Measurements from ENCODE around the gene GPRASP1. TPM values are rescaled to one million over a fixed set of nuclear protein-coding genes. Genes with fewer than 3 reads are reported as not detected.

The GPRASP1 gene
- total RNA-seq, 1 donor from 2014 or later, result 4.1 TPM

GRCh38 chrX:102684772-102685520, 33.7 kb downstream of the GPRASP1 start:
- H3K27me3 Mint-ChIP-seq, result no peaks in the 10 kb centered on the region
- no peaks in the 10 kb centered on the region for H3K4me1 Mint-ChIP-seq (ENCODE audit: low read depth)
- no peak for DNase-seq (ENCODE audit: low spot score, unreplicated experiment)
- TF ChIP-seq, protein P1, sequence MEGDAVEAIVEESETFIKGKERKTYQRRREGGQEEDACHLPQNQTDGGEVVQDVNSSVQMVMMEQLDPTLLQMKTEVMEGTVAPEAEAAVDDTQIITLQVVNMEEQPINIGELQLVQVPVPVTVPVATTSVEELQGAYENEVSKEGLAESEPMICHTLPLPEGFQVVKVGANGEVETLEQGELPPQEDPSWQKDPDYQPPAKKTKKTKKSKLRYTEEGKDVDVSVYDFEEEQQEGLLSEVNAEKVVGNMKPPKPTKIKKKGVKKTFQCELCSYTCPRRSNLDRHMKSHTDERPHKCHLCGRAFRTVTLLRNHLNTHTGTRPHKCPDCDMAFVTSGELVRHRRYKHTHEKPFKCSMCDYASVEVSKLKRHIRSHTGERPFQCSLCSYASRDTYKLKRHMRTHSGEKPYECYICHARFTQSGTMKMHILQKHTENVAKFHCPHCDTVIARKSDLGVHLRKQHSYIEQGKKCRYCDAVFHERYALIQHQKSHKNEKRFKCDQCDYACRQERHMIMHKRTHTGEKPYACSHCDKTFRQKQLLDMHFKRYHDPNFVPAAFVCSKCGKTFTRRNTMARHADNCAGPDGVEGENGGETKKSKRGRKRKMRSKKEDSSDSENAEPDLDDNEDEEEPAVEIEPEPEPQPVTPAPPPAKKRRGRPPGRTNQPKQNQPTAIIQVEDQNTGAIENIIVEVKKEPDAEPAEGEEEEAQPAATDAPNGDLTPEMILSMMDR (IDR thresholded peaks at IDR 0.05; ENCODE audit: unreplicated experiment), result no peak
- H3K36me3 Mint-ChIP-seq (ENCODE audit: insufficient read depth), result peaks cover 22% of the 10 kb centered on the region
- H3K4me3 Mint-ChIP-seq (ENCODE audit: low read depth), result no peak overlapping the region
- H3K9me3 Mint-ChIP-seq (ENCODE audit: low read depth), result peaks cover 58% of the 10 kb centered on the region
- H3K27ac Mint-ChIP-seq, result no peak overlapping the region

- DNase-seq (ENCODE audit: low spot score, unreplicated experiment), result no peak
- peaks cover 34% of the 10 kb centered on the region for H3K9me3 Mint-ChIP-seq (ENCODE audit: low read depth)
- H3K4me1 Mint-ChIP-seq (ENCODE audit: low read depth), result peaks cover 1% of the 10 kb centered on the region
- TF ChIP-seq, protein P1 (IDR thresholded peaks at IDR 0.05; ENCODE audit: unreplicated experiment), result no peak
- H3K36me3 Mint-ChIP-seq (ENCODE audit: insufficient read depth), result peaks cover 7% of the 10 kb centered on the region
- H3K27ac Mint-ChIP-seq, result no peak overlapping the region
- no peak overlapping the region for H3K4me3 Mint-ChIP-seq (ENCODE audit: low read depth)
- no peaks in the 10 kb centered on the region for H3K27me3 Mint-ChIP-seq
Measured at GRCh38 chrX:102694749-102695148, 43.5 kb downstream of the GPRASP1 start.

DNA sequence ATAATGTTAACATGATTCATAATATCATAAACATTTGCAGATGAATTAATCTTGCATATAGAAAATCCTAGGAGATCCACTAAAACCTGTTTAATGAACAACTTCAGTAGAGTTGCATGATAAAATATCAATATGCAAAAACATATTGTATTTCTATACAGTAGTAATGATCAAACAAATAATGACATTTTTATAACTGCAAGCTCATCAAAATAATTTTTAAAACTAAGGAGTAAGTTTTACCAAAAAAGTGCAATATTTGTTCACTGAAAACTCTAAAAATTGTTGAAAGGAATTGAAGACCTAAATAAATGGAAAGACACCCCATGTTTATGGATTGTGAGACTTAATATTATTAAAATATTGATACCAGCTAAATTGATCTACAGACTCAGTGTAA, 45.0 kb downstream of the GPRASP1 start:
- TF ChIP-seq, protein P1 (IDR thresholded peaks at IDR 0.05; ENCODE audit: unreplicated experiment), result no peak
- no peaks in the 10 kb centered on the region for H3K27me3 Mint-ChIP-seq
- H3K4me3 Mint-ChIP-seq (ENCODE audit: low read depth), result no peak overlapping the region
- H3K9me3 Mint-ChIP-seq (ENCODE audit: low read depth), result peaks cover 33% of the 10 kb centered on the region
- H3K27ac Mint-ChIP-seq, result no peak overlapping the region
- H3K36me3 Mint-ChIP-seq (ENCODE audit: insufficient read depth), result peaks cover 5% of the 10 kb centered on the region
- no peak for DNase-seq (ENCODE audit: low spot score, unreplicated experiment)
- peaks cover 1% of the 10 kb centered on the region for H3K4me1 Mint-ChIP-seq (ENCODE audit: low read depth)

- H3K9me3 Mint-ChIP-seq (ENCODE audit: low read depth), result peaks cover 39% of the 10 kb centered on the region
- TF ChIP-seq, protein P1 (IDR thresholded peaks at IDR 0.05; ENCODE audit: unreplicated experiment), result no peak
- no peaks in the 10 kb centered on the region for H3K27me3 Mint-ChIP-seq
- H3K36me3 Mint-ChIP-seq (ENCODE audit: insufficient read depth), result peaks cover 5% of the 10 kb centered on the region
- no peak for DNase-seq (ENCODE audit: low spot score, unreplicated experiment)
- H3K4me3 Mint-ChIP-seq (ENCODE audit: low read depth), result no peak overlapping the region
- peaks cover 1% of the 10 kb centered on the region for H3K4me1 Mint-ChIP-seq (ENCODE audit: low read depth)
- H3K27ac Mint-ChIP-seq, result no peak overlapping the region
Measured at GRCh38 chrX:102697494-102697893, 46.2 kb downstream of the GPRASP1 start.

Other genes with a start within 250 kb of the GPRASP1 start
- 0.74 and 2.9 TPM in 2 replicates for gene NXF2B, start 211.5 kb upstream of the GPRASP1 start, total RNA-seq
- gene TCP11X2, start 179.7 kb upstream of the GPRASP1 start, total RNA-seq, result 4.7 and 5.3 TPM in 2 replicates
- 113 and 124 TPM in 2 replicates for gene TMSB15A, start 134.7 kb upstream of the GPRASP1 start, total RNA-seq
- gene ARMCX5, start 52.0 kb upstream of the GPRASP1 start, total RNA-seq, result 13.2 and 13.3 TPM in 2 replicates
- gene GPRASP2, start 61.0 kb downstream of the GPRASP1 start, total RNA-seq, result 10.0 and 11.4 TPM in 2 replicates
- 8.1 and 8.9 TPM in 2 replicates for gene GPRASP3, start 69.3 kb downstream of the GPRASP1 start, total RNA-seq

All from progenitor cell of endocrine pancreas (in vitro differentiated cells).